ENCODE measurements around the gene TMEFF2. TPM values are rescaled to one million over a fixed set of nuclear protein-coding genes. Genes with fewer than 3 reads are reported as not detected.

TMEFF2 gene
- total RNA-seq, 4 donors from 2014 or later, result 1.5 TPM; not detected in 3

DNA sequence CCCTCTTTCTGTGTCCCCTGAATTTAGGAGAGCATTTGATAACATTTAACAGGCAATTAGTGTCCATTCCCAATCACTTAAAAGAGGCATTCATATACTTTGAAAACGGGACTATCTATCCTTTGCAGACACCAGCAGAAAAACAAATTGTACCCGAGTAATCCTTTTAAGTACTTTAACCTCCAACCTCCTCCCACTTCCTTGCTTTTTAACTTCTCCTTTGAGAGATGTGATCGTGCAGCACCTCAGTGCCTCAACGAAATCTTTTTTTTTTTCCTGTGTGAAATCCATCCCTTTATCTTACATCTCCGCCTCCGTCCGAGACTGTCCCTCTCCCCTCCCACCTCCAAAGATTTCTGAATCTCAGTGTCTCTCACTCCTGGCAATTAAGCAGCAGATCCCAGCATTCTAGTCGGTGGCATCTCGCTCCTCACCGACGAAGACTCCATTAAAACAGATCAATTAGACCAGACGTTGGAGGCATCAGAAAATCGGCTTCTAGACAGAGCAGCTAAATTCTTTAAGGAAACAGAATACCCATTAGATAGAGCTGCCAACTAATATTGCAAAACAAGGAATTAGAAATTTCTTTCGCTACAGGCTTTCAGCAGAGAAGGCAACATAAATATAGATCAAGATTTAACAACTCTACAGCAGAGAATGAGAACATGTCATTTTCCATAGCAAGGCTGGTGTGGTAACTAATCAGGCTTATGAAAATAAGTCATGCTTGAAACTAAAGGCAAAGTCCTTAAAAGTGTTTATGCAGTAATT is 1.9 kb upstream of the TMEFF2 start:
- Histone ChIP-seq H3K9me3 (no peaks in the 10 kb centered on the region), H3K36me3 (no peaks in the 10 kb centered on the region), H3K27ac (no peak overlapping the region), H3K27me3 (peaks cover 16 to 69% of the 10 kb centered on the region in 2 donors), H3K4me1 (peaks cover 0 to 17% of the 10 kb centered on the region in 2 donors), H3K4me3 (no peak overlapping the region)
- no peak for DNase-seq
- TF ChIP-seq POLR2A (IDR thresholded peaks at IDR 0.05), result no peak
- TF ChIP-seq, protein P1, sequence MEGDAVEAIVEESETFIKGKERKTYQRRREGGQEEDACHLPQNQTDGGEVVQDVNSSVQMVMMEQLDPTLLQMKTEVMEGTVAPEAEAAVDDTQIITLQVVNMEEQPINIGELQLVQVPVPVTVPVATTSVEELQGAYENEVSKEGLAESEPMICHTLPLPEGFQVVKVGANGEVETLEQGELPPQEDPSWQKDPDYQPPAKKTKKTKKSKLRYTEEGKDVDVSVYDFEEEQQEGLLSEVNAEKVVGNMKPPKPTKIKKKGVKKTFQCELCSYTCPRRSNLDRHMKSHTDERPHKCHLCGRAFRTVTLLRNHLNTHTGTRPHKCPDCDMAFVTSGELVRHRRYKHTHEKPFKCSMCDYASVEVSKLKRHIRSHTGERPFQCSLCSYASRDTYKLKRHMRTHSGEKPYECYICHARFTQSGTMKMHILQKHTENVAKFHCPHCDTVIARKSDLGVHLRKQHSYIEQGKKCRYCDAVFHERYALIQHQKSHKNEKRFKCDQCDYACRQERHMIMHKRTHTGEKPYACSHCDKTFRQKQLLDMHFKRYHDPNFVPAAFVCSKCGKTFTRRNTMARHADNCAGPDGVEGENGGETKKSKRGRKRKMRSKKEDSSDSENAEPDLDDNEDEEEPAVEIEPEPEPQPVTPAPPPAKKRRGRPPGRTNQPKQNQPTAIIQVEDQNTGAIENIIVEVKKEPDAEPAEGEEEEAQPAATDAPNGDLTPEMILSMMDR (IDR thresholded peaks at IDR 0.05), result no peak
- intact Hi-C loops (cut with DNase I; ENCODE audit: low total_unique reads), result no loop called here

DNA sequence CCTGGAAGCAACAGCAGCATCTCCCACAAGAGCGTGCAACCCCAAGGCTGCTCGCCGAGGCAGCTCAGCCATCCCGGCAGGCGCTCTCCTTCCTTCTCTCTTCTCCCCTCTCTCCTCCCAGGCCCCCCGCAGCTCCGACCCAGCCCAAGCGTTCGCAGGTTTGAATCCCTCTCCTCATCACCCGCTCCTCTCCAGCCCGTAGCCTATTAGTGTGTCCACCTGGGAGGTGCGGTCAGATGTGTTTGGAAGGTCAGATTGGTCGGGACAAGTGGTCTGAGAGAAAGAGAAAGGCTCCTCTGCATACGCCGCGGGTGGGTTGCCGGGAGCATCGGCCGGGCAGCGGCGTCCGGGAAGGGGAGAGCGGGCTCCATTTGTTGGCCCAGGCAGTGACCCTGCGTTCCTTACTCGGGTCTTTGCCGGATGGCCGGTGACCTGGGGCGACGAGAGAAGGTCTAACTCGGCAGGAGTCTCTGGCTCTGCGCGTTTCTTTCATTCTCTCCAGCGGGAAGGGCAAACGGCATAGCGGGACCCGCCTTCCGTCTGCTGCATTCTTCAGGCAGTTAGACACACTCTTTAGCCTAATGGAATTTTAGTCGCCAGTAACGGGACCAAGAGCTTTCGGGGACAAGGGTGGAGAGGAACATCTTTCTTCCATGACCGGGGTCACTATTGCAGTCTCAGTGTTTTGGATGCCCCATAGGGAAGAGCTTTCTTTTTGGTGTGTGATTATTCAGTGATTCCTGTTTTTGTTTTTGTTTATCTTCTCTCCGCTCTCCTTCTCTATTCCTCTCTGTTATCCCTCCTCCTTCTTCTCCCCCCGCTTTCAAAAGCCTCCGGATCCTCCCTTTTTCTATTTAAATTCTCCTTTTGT is 1.1 kb upstream of the TMEFF2 start:
- H3K27me3 ChIP-seq, result peaks cover 16 to 69% of the 10 kb centered on the region in 2 donors
- peak; percentile 11 for DNase-seq

DNA sequence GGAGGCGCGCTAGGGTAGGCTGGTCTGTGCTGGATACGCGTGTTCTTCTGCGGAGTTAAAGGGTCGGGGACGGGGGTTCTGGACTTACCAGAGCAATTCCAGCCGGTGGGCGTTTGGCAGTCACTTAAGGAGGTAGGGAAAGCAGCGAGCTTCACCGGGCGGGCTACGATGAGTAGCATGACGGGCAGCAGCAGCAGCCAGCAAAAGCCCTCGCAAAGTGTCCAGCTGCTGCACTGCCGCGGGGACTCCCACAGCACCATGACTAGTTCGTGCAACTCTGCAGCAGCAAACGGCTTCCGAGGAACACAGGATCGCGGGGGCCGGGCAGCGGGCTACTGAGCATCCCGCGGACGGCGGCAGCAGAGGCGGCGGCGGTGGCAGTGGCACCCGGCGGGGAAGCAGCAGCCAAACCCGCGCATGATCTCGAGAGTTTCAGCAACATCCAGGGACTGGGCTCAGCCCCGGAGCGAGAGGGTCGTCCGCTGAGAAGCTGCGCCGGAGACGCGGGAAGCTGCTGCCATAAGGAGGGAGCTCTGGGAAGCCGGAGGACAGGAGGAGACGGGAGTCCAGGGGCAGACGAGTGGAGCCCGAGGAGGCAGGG is 368 bp downstream of the TMEFF2 start:
- H3K27me3 ChIP-seq, result peaks cover 16 to 58% of the 10 kb centered on the region in 2 donors
- H3K9me3 ChIP-seq, result no peaks in the 10 kb centered on the region
- H3K4me3 ChIP-seq, result peak overlapping the region in 1 of 2 donors; percentile 24
- TF ChIP-seq POLR2A (IDR thresholded peaks at IDR 0.05), result no peak
- TF ChIP-seq, protein P1 (IDR thresholded peaks at IDR 0.05), result no peak
- no peaks in the 10 kb centered on the region for H3K36me3 ChIP-seq
- intact Hi-C loops (cut with DNase I; ENCODE audit: low total_unique reads), result no loop called here
- peaks cover 0 to 17% of the 10 kb centered on the region in 2 donors for H3K4me1 ChIP-seq
- H3K27ac ChIP-seq, result no peak overlapping the region
- DNase-seq, result peak; percentile 8 to 9

More for the DNA sequence above, 1.1 kb upstream of the TMEFF2 start:
- Histone ChIP-seq H3K27ac (no peak overlapping the region), H3K9me3 (no peaks in the 10 kb centered on the region), H3K36me3 (no peaks in the 10 kb centered on the region), H3K4me1 (peaks cover 0 to 17% of the 10 kb centered on the region in 2 donors), H3K4me3 (peak overlapping the region; percentile 22 to 24)
- TF ChIP-seq POLR2A (IDR thresholded peaks at IDR 0.05), result no peak
- TF ChIP-seq, protein P1 (IDR thresholded peaks at IDR 0.05), result no peak
- intact Hi-C loops (cut with DNase I; ENCODE audit: low total_unique reads), result no loop called here

DNA sequence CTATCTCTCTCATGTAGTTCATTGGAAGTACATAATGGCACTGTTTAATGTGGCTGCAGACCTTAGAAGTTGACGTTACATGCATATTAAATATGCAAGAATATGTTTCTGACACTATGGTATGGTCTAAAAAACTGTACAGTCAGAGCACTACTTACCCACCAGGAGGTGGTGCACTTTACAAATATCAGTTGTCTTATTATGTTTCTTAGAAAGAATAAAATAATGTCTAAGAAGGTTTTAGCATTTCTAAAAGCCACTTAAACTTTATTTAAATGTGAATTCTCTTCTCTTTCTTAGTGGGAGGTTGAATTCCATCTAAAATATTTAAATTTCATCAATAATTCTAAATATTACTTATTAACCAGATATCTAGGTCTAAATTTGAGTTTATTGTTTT is 4.3 kb downstream of the TMEFF2 start:
- TF ChIP-seq POLR2A (IDR thresholded peaks at IDR 0.05), result no peak
- TF ChIP-seq, protein P1 (IDR thresholded peaks at IDR 0.05), result peak in 1 of 4 experiments; percentile 3
- intact Hi-C loops (cut with DNase I; ENCODE audit: low total_unique reads), result no loop called here
- H3K27me3 ChIP-seq, result peaks cover 7 to 26% of the 10 kb centered on the region in 2 donors
- no peaks in the 10 kb centered on the region for H3K9me3 ChIP-seq
- no peak overlapping the region for H3K27ac ChIP-seq
- no peak for DNase-seq
- peaks cover 0 to 8% of the 10 kb centered on the region in 2 donors for H3K4me1 ChIP-seq
- H3K36me3 ChIP-seq, result no peaks in the 10 kb centered on the region
- no peak overlapping the region for H3K4me3 ChIP-seq
